ENCODE measurements around the gene FBXO31.

- no peak for TF ChIP-seq CTCF (IDR thresholded peaks at IDR 0.05 in 4 of 5, conservative IDR thresholded peaks at IDR 0.05 in 1 of 5)
- peak in 1 of 2 donors; percentile 18 for TF ChIP-seq POLR2A (IDR thresholded peaks at IDR 0.05)
Observed at GRCh38 chr16:87407511-87408112, 24.0 kb upstream of the FBXO31 start.

All from gastrocnemius medialis (tissue), 4 donors.